Gastrocnemius medialis (tissue), 4 donors: ENCODE results near the gene BIRC6. TPM values are rescaled to one million over a fixed set of nuclear protein-coding genes. Genes with fewer than 3 reads are reported as not detected.
A peak's percentile ranks its signal among the peaks of the same experiment; 100 is the strongest.

ENCODE experiments used
- ATAC-seq, 2 donors: fragments of 150-250 bp; one replicate each; pipeline ENCODE4 v1.9.1; 2016
- DNase-seq, 2 donors: peaks; one replicate each; pipeline ENCODE4 v3.0.0-alpha.2; 2019
- H3K27ac ChIP-seq, 4 donors: fragments of 200-600 bp; sonication (generic); 1 replicate in 1 of 4; 2 replicates in 3 of 4; pipeline ENCODE4 v1.5.1; 2016 to 2018; ENCODE audit warnings: mild to moderate bottlenecking in 2 of 4, moderate library complexity in 1 of 4
- H3K27me3 ChIP-seq, 3 donors: fragments of 200-600 bp; sonication (generic) in 2 of 3; 1 replicate in 1 of 3; 2 replicates in 2 of 3; pipeline versions ENCODE4 v1.5.1 to v1.6.0; 2016 to 2019; ENCODE audit warnings: mild to moderate bottlenecking in 1 of 3, moderate library complexity in 1 of 3
- H3K36me3 ChIP-seq, 2 donors: fragments of 200-600 bp; sonication (generic) in 1 of 2; one replicate each; pipeline ENCODE4 v1.5.1; 2017 to 2018
- H3K4me1 ChIP-seq, 2 donors: fragments of 200-600 bp; sonication (generic) in 1 of 2; one replicate each; pipeline ENCODE4 v1.5.1; 2016 to 2017; ENCODE audit warnings: mild to moderate bottlenecking in 2 of 2
- H3K4me3 ChIP-seq, 4 donors: fragments of 200-600 bp; sonication (generic) in 3 of 4; 1 replicate in 1 of 4; 2 replicates in 3 of 4; pipeline ENCODE4 v1.5.1; 2016 to 2019; ENCODE audit warnings: mild to moderate bottlenecking in 2 of 4
- H3K9me3 ChIP-seq, 3 donors: fragments of 200-600 bp; sonication (generic) in 2 of 3; 1 replicate in 1 of 3; 2 replicates in 2 of 3; pipeline ENCODE4 v1.5.1; 2016 to 2019
- CTCF ChIP-seq, 5 experiments: fragments of 450-650 bp in 3 of 5; fragments of 200-600 bp in 2 of 5; sonication (generic) in 2 of 5; IDR thresholded peaks in 4 of 5; conservative IDR thresholded peaks in 1 of 5; 1 replicate in 4 of 5; 2 replicates in 1 of 5; pipeline ENCODE4 v1.5.1; 2016 to 2019; ENCODE audit warnings: antibody characterized with exemption in 5 of 5, mild to moderate bottlenecking in 3 of 5, moderate library complexity in 3 of 5
- POLR2A ChIP-seq, 2 donors: fragments of 450-650 bp; IDR thresholded peaks; one replicate each; pipeline ENCODE4 v1.6.1; 2017; ENCODE audit warnings: antibody characterized with exemption in 2 of 2, mild to moderate bottlenecking in 2 of 2, moderate library complexity in 2 of 2
- in situ Hi-C, 4 donors: fragments of 200-750 bp; cut with MboI; loops; one replicate each; pipeline versions ENCODE4 v1.15.0 to v1.8.0; 2017; ENCODE audit warnings: low sequenced_read_pairs in 4 of 4
- intact Hi-C: fragments of 100-400 bp; cut with DNase I; formaldehyde crosslinking; loops from one replicate; pipeline ENCODE4 v1.15.1; 2023; ENCODE audit warnings: low total_unique reads
- total RNA-seq, 4 donors: library from RNA; depleted of rRNA; stranded (reverse); fragments of >200 nt; gene quantifications; one replicate each; pipeline versions ENCODE4 v1.1.0 to v1.2.3, GENCODE V29; 2016

The BIRC6 gene
- total RNA-seq, 4 donors from 2014 or later: 60.1 to 107 (median 77.6) TPM

- Histone ChIP-seq H3K27ac (no peak overlapping the region), H3K4me3 (no peak overlapping the region), H3K36me3 (no peaks in the 10 kb centered on the region), H3K9me3 (no peaks in the 10 kb centered on the region), H3K27me3 (no peaks in the 10 kb centered on the region), H3K4me1 (peaks cover 41 to 55% of the 10 kb centered on the region in 2 donors)
- no peak for ATAC-seq
- DNase-seq: no peak
- TF ChIP-seq POLR2A (IDR thresholded peaks at IDR 0.05) (no peak), CTCF (IDR thresholded peaks at IDR 0.05 in 4 of 5, conservative IDR thresholded peaks at IDR 0.05 in 1 of 5) (no peak)
- intact Hi-C loops (loop anchor here (5.0 kb wide), 1 partner anchor 38 kb away; no protein-coding TSS in a partner anchor), in situ Hi-C loops (no loop called here)
Measured at GRCh38 chr2:32424739-32425138, 67.9 kb downstream of the BIRC6 start.

DNA sequence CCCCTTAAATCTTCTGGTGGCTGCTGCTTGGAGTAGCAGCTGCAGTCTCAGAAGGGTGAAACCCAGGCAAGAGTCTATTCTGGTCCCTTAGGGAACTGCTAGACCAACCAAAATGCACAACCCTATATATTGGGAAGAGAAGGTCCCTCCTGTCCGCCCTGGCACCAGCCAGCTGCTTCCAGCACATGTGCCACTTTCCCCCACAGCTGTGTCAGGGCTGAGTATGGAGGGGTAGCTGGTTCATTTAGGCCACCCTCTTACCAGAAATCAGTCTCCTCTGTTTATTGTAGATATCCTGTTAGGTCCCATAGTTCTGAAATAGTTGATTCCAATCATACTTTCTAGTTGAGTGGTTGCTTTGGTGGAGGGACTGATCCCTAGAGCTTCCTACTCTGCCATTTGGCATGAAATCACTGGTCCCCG, 68.9 kb downstream of the BIRC6 start:
- peaks cover 41 to 56% of the 10 kb centered on the region in 2 donors for H3K4me1 ChIP-seq

GRCh38 chr2:32427672-32428610, 71.1 kb downstream of the BIRC6 start:
- H3K36me3 ChIP-seq: peaks cover 0 to 12% of the 10 kb centered on the region in 2 donors
- peaks cover 40 to 41% of the 10 kb centered on the region in 2 donors for H3K4me1 ChIP-seq
- peak overlapping the region; percentile 39 to 79 (median 64) for H3K27ac ChIP-seq
- H3K4me3 ChIP-seq: no peak overlapping the region
- DNase-seq (no peak), ATAC-seq (peak; percentile 83 to 90)
- H3K9me3 ChIP-seq: no peaks in the 10 kb centered on the region
- in situ Hi-C loops: no loop called here
- intact Hi-C loops: loop anchor here (5.0 kb wide), 1 partner anchor 34 kb away; no protein-coding TSS in a partner anchor
- no peaks in the 10 kb centered on the region for H3K27me3 ChIP-seq
- TF ChIP-seq POLR2A (IDR thresholded peaks at IDR 0.05): no peak
- no peak for TF ChIP-seq CTCF (IDR thresholded peaks at IDR 0.05 in 4 of 5, conservative IDR thresholded peaks at IDR 0.05 in 1 of 5)

More for the DNA sequence above, 68.9 kb downstream of the BIRC6 start:
- H3K4me3 ChIP-seq: peak overlapping the region in 1 of 4 donors; percentile 14
- H3K27me3 ChIP-seq: no peaks in the 10 kb centered on the region
- in situ Hi-C loops (no loop called here), intact Hi-C loops (loop anchor here (5.0 kb wide), 1 partner anchor 37 kb away; no protein-coding TSS in a partner anchor)
- no peak for TF ChIP-seq CTCF (IDR thresholded peaks at IDR 0.05 in 4 of 5, conservative IDR thresholded peaks at IDR 0.05 in 1 of 5)
- TF ChIP-seq POLR2A (IDR thresholded peaks at IDR 0.05): no peak
- no peak for DNase-seq
- no peaks in the 10 kb centered on the region for H3K9me3 ChIP-seq
- peak; percentile 42 to 84 for ATAC-seq
- H3K27ac ChIP-seq: peak overlapping the region; percentile 45 to 72 (median 64)
- no peaks in the 10 kb centered on the region for H3K36me3 ChIP-seq

DNA sequence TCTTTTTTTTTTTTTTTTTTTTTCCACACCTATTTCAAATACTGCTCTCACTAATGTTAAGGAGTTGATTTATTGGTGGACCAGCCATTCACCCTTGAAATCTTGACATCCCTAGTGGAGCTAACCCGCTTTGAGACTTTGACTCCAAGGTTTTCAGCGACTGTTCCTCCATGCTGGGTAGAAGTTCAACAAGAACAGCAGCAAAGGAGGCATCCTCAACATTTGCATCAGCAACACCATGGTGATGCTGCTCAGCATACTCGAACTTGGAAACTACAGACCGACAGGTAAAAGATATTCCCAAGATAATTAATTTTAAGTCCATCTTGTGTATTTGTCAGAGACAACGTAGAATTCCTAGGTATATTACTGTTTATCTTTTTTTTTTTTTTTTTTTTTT, 74.0 kb downstream of the BIRC6 start:
- H3K4me3 ChIP-seq: no peak overlapping the region
- no peaks in the 10 kb centered on the region for H3K9me3 ChIP-seq
- DNase-seq (no peak), ATAC-seq (no peak)
- TF ChIP-seq POLR2A (IDR thresholded peaks at IDR 0.05): no peak
- no peak for TF ChIP-seq CTCF (IDR thresholded peaks at IDR 0.05 in 4 of 5, conservative IDR thresholded peaks at IDR 0.05 in 1 of 5)
- no peak overlapping the region for H3K27ac ChIP-seq
- H3K36me3 ChIP-seq: peaks cover 0 to 28% of the 10 kb centered on the region in 2 donors
- H3K4me1 ChIP-seq: peaks cover 29 to 32% of the 10 kb centered on the region in 2 donors
- in situ Hi-C loops: no loop called here
- intact Hi-C loops: no loop called here
- no peaks in the 10 kb centered on the region for H3K27me3 ChIP-seq
